ENCODE measurements around the gene CHST6.

- no peak for TF ChIP-seq GATA2 (IDR thresholded peaks at IDR 0.05; ENCODE audit: low read depth, low read length)
- no peak for TF ChIP-seq GATA3 (IDR thresholded peaks at IDR 0.05; ENCODE audit: low read depth, low read length)
These were observed 40.1 kb upstream of the CHST6 start for GRCh38 chr16:75535211-75535843.
